ENCODE measurements around the gene HPSE2.

HPSE2 gene

GRCh38 chr10:98638920-98639319 is 596.7 kb downstream of the HPSE2 start:
- H3K36me3 ChIP-seq, result no peaks in the 10 kb centered on the region
- peaks cover 53% of the 10 kb centered on the region for H3K27me3 ChIP-seq (ENCODE audit: insufficient read depth, low read depth, severe bottlenecking)
- no peak for TF ChIP-seq CTCF (IDR thresholded peaks at IDR 0.05; ENCODE audit: low read depth, low read length)
- no peak overlapping the region for H3K4me3 ChIP-seq (ENCODE audit: low read depth, low read length)
- H3K9me3 ChIP-seq (ENCODE audit: severe bottlenecking), result no peaks in the 10 kb centered on the region
- DNase-seq, result no peak
- no peak overlapping the region for H3K27ac ChIP-seq

GRCh38 chr10:98636921-98637329 is 598.7 kb downstream of the HPSE2 start:
- Histone ChIP-seq H3K36me3 (no peaks in the 10 kb centered on the region), H3K27ac (no peak overlapping the region), H3K9me3 (ENCODE audit: severe bottlenecking) (no peaks in the 10 kb centered on the region), H3K4me3 (ENCODE audit: low read depth, low read length) (no peak overlapping the region), H3K27me3 (ENCODE audit: insufficient read depth, low read depth, severe bottlenecking) (peaks cover 52% of the 10 kb centered on the region)
- no peak for DNase-seq
- no peak for TF ChIP-seq CTCF (IDR thresholded peaks at IDR 0.05; ENCODE audit: low read depth, low read length)

- H3K27me3 ChIP-seq (ENCODE audit: insufficient read depth, low read depth, severe bottlenecking), result peaks cover 58% of the 10 kb centered on the region
- TF ChIP-seq CTCF (IDR thresholded peaks at IDR 0.05; ENCODE audit: low read depth, low read length), result no peak
- no peak overlapping the region for H3K27ac ChIP-seq
- H3K9me3 ChIP-seq (ENCODE audit: severe bottlenecking), result no peaks in the 10 kb centered on the region
- H3K4me3 ChIP-seq (ENCODE audit: low read depth, low read length), result no peak overlapping the region
- no peaks in the 10 kb centered on the region for H3K36me3 ChIP-seq
- DNase-seq, result no peak
Observed at GRCh38 chr10:98632456-98633150, 603.0 kb downstream of the HPSE2 start.

GRCh38 chr10:98628206-98628605 is 607.4 kb downstream of the HPSE2 start:
- Histone ChIP-seq H3K27ac (no peak overlapping the region), H3K9me3 (ENCODE audit: severe bottlenecking) (no peaks in the 10 kb centered on the region), H3K27me3 (ENCODE audit: insufficient read depth, low read depth, severe bottlenecking) (peaks cover 62% of the 10 kb centered on the region), H3K4me3 (ENCODE audit: low read depth, low read length) (no peak overlapping the region), H3K36me3 (no peaks in the 10 kb centered on the region)
- DNase-seq, result no peak
- TF ChIP-seq CTCF (IDR thresholded peaks at IDR 0.05; ENCODE audit: low read depth, low read length), result no peak

- TF ChIP-seq CTCF (IDR thresholded peaks at IDR 0.05; ENCODE audit: low read depth, low read length), result no peak
- H3K9me3 ChIP-seq (ENCODE audit: severe bottlenecking), result no peaks in the 10 kb centered on the region
Observed at GRCh38 chr10:98627711-98628110, 607.9 kb downstream of the HPSE2 start.

GRCh38 chr10:98624963-98625362 is 610.7 kb downstream of the HPSE2 start:
- no peak overlapping the region for H3K27ac ChIP-seq

More at GRCh38 chr10:98627711-98628110, 607.9 kb downstream of the HPSE2 start:
- no peak overlapping the region for H3K27ac ChIP-seq
- H3K36me3 ChIP-seq, result no peaks in the 10 kb centered on the region
- no peak overlapping the region for H3K4me3 ChIP-seq (ENCODE audit: low read depth, low read length)
- DNase-seq, result no peak
- H3K27me3 ChIP-seq (ENCODE audit: insufficient read depth, low read depth, severe bottlenecking), result peaks cover 60% of the 10 kb centered on the region

More at GRCh38 chr10:98624963-98625362, 610.7 kb downstream of the HPSE2 start:
- Histone ChIP-seq H3K36me3 (no peaks in the 10 kb centered on the region), H3K9me3 (ENCODE audit: severe bottlenecking) (no peaks in the 10 kb centered on the region), H3K4me3 (ENCODE audit: low read depth, low read length) (no peak overlapping the region), H3K27me3 (ENCODE audit: insufficient read depth, low read depth, severe bottlenecking) (peaks cover 63% of the 10 kb centered on the region)
- TF ChIP-seq CTCF (IDR thresholded peaks at IDR 0.05; ENCODE audit: low read depth, low read length), result no peak
- no peak for DNase-seq

Measured in WERI-Rb-1 (cell line).